ENCODE measurements around the gene DSTN.

DNA sequence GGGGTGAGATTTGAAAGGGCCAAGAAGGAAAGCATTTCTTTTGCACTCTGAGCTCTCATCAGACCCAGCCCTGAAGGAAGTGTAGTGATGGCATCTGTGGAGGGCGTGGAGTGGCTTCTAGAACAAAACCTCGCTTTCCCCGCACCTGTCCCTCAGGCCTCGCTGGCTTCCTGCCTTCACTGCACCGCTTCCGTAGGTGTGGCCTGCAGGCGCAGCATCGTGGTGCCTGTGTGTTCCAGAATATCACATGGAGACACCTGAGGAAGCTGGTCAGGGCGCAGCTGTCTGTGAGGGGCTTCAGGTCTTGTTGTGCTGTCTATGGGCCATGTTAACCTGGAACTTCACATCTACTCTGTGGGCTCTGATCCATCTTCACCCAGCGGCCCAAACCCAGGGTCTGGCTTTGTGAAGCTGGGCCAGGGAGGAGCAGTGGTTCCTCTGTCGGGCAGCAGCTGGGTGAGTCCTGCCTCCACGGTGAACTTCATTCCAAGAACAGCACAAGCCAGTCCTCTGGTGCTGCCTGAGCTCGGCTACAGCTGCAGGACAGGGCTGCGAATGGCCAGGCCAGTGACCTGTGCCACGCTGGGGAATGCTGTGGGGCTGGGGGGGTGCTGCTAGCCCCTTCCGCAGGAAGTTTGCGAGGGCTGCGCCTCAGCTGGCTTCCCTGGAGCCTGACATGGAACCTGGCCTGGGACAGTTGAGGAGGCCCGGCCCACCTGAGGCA lies 40.9 kb downstream of the DSTN start:
- TF ChIP-seq, protein P1, sequence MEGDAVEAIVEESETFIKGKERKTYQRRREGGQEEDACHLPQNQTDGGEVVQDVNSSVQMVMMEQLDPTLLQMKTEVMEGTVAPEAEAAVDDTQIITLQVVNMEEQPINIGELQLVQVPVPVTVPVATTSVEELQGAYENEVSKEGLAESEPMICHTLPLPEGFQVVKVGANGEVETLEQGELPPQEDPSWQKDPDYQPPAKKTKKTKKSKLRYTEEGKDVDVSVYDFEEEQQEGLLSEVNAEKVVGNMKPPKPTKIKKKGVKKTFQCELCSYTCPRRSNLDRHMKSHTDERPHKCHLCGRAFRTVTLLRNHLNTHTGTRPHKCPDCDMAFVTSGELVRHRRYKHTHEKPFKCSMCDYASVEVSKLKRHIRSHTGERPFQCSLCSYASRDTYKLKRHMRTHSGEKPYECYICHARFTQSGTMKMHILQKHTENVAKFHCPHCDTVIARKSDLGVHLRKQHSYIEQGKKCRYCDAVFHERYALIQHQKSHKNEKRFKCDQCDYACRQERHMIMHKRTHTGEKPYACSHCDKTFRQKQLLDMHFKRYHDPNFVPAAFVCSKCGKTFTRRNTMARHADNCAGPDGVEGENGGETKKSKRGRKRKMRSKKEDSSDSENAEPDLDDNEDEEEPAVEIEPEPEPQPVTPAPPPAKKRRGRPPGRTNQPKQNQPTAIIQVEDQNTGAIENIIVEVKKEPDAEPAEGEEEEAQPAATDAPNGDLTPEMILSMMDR (IDR thresholded peaks at IDR 0.05), result no peak
- TF ChIP-seq POLR2AphosphoS5 (IDR thresholded peaks at IDR 0.05; ENCODE audit: low read depth, low read length), result no peak
- TF ChIP-seq TCF7L2 (IDR thresholded peaks at IDR 0.05; ENCODE audit: low read depth, low read length), result no peak
- no peak for TF ChIP-seq SIN3A (IDR thresholded peaks at IDR 0.05; ENCODE audit: borderline replicate concordance, insufficient read depth, low read depth, low read length)
- TF ChIP-seq, protein P2, sequence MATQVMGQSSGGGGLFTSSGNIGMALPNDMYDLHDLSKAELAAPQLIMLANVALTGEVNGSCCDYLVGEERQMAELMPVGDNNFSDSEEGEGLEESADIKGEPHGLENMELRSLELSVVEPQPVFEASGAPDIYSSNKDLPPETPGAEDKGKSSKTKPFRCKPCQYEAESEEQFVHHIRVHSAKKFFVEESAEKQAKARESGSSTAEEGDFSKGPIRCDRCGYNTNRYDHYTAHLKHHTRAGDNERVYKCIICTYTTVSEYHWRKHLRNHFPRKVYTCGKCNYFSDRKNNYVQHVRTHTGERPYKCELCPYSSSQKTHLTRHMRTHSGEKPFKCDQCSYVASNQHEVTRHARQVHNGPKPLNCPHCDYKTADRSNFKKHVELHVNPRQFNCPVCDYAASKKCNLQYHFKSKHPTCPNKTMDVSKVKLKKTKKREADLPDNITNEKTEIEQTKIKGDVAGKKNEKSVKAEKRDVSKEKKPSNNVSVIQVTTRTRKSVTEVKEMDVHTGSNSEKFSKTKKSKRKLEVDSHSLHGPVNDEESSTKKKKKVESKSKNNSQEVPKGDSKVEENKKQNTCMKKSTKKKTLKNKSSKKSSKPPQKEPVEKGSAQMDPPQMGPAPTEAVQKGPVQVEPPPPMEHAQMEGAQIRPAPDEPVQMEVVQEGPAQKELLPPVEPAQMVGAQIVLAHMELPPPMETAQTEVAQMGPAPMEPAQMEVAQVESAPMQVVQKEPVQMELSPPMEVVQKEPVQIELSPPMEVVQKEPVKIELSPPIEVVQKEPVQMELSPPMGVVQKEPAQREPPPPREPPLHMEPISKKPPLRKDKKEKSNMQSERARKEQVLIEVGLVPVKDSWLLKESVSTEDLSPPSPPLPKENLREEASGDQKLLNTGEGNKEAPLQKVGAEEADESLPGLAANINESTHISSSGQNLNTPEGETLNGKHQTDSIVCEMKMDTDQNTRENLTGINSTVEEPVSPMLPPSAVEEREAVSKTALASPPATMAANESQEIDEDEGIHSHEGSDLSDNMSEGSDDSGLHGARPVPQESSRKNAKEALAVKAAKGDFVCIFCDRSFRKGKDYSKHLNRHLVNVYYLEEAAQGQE (IDR thresholded peaks at IDR 0.05; ENCODE audit: insufficient read depth in 1 of 2, low read depth in 2 of 2, low read length in 1 of 2), result no peak

Measured in Panc1 (cell line).